Osteoblast (primary cell): ENCODE data around the gene ENKD1. TPM values are rescaled to one million over a fixed set of nuclear protein-coding genes. Genes with fewer than 3 reads are reported as not detected.
A peak's percentile ranks its signal among the peaks of the same experiment; 100 is the strongest.

Experiments used
- DNase-seq: peaks from one replicate; pipeline ENCODE4 v3.0.0; 2011; ENCODE audit warnings: low spot score, mixed read lengths; ENCODE audit not compliant: insufficient read length; ENCODE audit errors: missing footprints
- H2AFZ ChIP-seq: 2 replicates; pipeline ENCODE4 v1.6.0; 2011; ENCODE audit warnings: mild to moderate bottlenecking, low read length
- H3K27ac ChIP-seq: 2 replicates; pipeline ENCODE4 v1.5.1; 2011; ENCODE audit warnings: mild to moderate bottlenecking, low read depth, low read length, moderate library complexity
- H3K27me3 ChIP-seq: 2 replicates; pipeline ENCODE4 v1.6.0; 2012; ENCODE audit warnings: mild to moderate bottlenecking, control low read depth, inconsistent platforms, low read length, moderate library complexity; ENCODE audit not compliant: insufficient read depth
- H3K36me3 ChIP-seq: 2 replicates; pipeline ENCODE4 v1.5.1; 2011; ENCODE audit warnings: mild to moderate bottlenecking, low read length, control low read depth, moderate library complexity; ENCODE audit not compliant: insufficient read depth
- H3K4me1 ChIP-seq: 2 replicates; pipeline ENCODE4 v1.5.1; 2011; ENCODE audit warnings: mild to moderate bottlenecking, low read length, control low read depth, moderate library complexity; ENCODE audit not compliant: insufficient read depth
- H3K4me2 ChIP-seq: 2 replicates; pipeline ENCODE4 v1.6.0; 2011; ENCODE audit warnings: mild to moderate bottlenecking, low read length; ENCODE audit not compliant: insufficient read depth
- H3K4me3 ChIP-seq: fragments of 200-600 bp; sonication (generic); 3 replicates; pipeline ENCODE4 v1.5.1; 2012; ENCODE audit warnings: mild to moderate bottlenecking, low read length, inconsistent platforms; ENCODE audit not compliant: insufficient read depth
- H3K79me2 ChIP-seq: 2 replicates; pipeline ENCODE4 v1.6.0; 2012; ENCODE audit warnings: mild to moderate bottlenecking, low read length, control low read depth, inconsistent platforms; ENCODE audit not compliant: insufficient read depth
- H3K9me3 ChIP-seq: 2 replicates; pipeline ENCODE4 v1.5.1; 2011; ENCODE audit warnings: low read depth, low read length, control low read depth
- H4K20me1 ChIP-seq: 2 replicates; pipeline ENCODE4 v1.6.0; 2012; ENCODE audit warnings: mild to moderate bottlenecking, low read length, control low read depth; ENCODE audit not compliant: insufficient read depth
- total RNA-seq: library from RNA; depleted of rRNA; stranded (reverse); fragments of >200 nt; gene quantifications from 2 replicates; pipeline ENCODE4 v1.2.3, GENCODE V29; 2012
- TF ChIP-seq, protein P1 (sequence below): IDR thresholded peaks from 2 replicates; pipeline ENCODE4 v1.5.1; 2011; ENCODE audit warnings: mild to moderate bottlenecking, low read depth, low read length, moderate library complexity; ENCODE audit errors: extremely low read depth

ENKD1 gene
- total RNA-seq, 1 donor: 15.9 TPM

DNA sequence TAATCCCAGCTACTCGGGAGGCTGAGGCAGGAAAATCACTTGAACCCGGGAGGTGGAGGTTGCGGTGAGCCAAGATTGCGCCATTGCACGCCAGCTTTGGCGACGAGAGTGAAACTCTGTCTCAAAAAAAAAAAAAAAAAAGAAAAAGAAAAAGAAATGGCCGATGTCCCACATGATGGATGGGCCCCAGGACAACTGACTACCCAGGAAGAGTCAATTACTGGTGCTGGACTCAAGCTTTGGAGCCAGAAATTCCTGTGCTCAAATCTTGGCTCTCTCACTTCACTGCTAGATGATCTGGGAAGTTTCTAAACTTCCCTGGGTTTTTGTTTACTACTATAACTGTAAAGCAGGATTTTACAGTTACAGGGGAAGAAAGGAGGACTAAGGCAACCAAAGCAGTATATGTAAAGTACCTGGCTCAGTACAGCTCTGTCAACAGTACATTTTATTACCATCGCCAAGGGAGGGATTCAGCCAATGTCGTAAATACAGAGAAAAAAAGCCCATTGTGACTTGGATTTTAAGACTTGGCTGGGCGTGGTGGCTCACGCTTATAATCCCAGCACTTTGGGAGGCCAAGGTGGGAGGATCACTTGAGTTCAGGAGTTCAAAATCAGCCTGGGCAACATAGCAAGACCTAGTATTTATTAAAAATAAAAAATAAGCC, 11.9 kb upstream of the ENKD1 start:
- H3K9me3 ChIP-seq: no peaks in the 10 kb centered on the region
- peaks cover 10% of the 10 kb centered on the region for H3K36me3 ChIP-seq
- no peak overlapping the region for H2AFZ ChIP-seq
- no peaks in the 10 kb centered on the region for H3K4me1 ChIP-seq
- no peak overlapping the region for H3K4me3 ChIP-seq
- H3K27ac ChIP-seq: no peak overlapping the region
- H3K27me3 ChIP-seq: no peaks in the 10 kb centered on the region
- H4K20me1 ChIP-seq: no peaks in the 10 kb centered on the region
- H3K4me2 ChIP-seq: no peak overlapping the region
- no peaks in the 10 kb centered on the region for H3K79me2 ChIP-seq
- DNase-seq: peak; percentile 55
- TF ChIP-seq, protein P1, sequence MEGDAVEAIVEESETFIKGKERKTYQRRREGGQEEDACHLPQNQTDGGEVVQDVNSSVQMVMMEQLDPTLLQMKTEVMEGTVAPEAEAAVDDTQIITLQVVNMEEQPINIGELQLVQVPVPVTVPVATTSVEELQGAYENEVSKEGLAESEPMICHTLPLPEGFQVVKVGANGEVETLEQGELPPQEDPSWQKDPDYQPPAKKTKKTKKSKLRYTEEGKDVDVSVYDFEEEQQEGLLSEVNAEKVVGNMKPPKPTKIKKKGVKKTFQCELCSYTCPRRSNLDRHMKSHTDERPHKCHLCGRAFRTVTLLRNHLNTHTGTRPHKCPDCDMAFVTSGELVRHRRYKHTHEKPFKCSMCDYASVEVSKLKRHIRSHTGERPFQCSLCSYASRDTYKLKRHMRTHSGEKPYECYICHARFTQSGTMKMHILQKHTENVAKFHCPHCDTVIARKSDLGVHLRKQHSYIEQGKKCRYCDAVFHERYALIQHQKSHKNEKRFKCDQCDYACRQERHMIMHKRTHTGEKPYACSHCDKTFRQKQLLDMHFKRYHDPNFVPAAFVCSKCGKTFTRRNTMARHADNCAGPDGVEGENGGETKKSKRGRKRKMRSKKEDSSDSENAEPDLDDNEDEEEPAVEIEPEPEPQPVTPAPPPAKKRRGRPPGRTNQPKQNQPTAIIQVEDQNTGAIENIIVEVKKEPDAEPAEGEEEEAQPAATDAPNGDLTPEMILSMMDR: no peak

DNA sequence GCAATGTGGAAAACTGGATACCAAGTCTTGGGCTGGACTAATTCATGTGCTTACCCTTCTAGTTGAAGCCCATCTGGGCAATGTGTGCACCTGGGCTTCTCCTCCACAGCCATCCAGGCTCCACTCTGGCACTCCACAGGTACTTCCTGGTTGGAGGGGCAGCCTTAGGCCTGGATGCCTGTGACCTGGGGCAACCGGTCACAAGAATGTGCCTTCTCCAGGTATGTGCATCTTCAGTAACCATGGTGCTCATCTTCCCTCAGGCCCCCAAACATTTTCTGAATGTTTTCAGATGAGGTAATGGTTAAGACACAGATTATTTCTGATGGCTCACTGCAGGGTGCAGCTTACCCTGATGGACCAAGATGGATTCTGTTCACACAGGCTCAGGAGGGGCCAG, 11.2 kb upstream of the ENKD1 start:
- Histone ChIP-seq H3K36me3 (peaks cover 6% of the 10 kb centered on the region), H3K9me3 (no peaks in the 10 kb centered on the region), H3K27ac (no peak overlapping the region), H3K4me3 (no peak overlapping the region), H2AFZ (no peak overlapping the region), H3K79me2 (no peaks in the 10 kb centered on the region), H3K27me3 (no peaks in the 10 kb centered on the region), H3K4me2 (no peak overlapping the region), H4K20me1 (peaks cover 3% of the 10 kb centered on the region), H3K4me1 (peaks cover 5% of the 10 kb centered on the region)
- no peak for DNase-seq
- TF ChIP-seq, protein P1: no peak

DNA sequence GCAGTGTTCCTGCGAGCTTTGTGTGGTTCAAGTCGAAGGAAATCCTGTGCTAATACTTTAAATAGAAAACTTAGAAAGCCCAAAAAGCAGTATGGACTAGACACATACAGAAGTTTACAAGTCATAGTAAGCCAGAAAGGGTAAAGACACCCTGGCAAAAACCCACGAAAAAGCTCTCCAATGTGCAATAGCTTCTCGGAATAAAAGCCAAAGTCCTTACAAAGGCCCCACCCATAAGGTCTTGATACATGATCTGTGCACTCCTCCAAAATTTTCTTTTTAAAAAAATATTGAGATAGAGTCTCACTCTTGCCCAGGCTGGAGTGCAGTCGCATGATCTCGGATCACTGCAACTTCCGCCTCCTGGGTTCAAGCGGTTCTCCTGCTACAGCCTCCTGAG, 10.4 kb upstream of the ENKD1 start:
- Histone ChIP-seq H2AFZ (no peak overlapping the region), H3K4me3 (no peak overlapping the region), H4K20me1 (peaks cover 3% of the 10 kb centered on the region), H3K27me3 (no peaks in the 10 kb centered on the region), H3K4me2 (no peak overlapping the region), H3K4me1 (peaks cover 6% of the 10 kb centered on the region), H3K79me2 (no peaks in the 10 kb centered on the region), H3K9me3 (no peaks in the 10 kb centered on the region), H3K27ac (no peak overlapping the region), H3K36me3 (peaks cover 6% of the 10 kb centered on the region)
- peak; percentile 69 for DNase-seq
- TF ChIP-seq, protein P1: no peak

DNA sequence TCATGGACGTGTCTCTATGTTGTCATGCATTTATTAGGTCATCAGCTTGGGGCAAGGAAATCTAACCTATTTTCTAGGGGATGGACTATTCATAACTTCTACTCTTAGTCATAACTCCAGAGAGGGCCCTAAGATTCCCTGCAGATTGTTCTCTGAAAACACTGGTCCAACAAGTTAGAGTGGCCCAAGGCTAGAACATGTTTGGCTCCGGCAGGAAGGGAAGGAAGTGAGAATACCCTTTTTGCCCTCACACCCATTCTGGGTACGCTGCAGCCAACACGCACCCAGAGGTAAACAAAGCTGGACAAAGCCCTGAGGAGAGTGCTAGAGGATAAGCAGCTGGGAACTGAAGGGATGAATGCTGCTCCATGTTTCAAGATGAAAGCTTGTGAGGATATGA, 10.0 kb upstream of the ENKD1 start:
- Histone ChIP-seq H3K4me1 (peaks cover 6% of the 10 kb centered on the region), H3K4me2 (no peak overlapping the region), H3K4me3 (no peak overlapping the region), H3K27ac (no peak overlapping the region), H3K27me3 (no peaks in the 10 kb centered on the region), H3K36me3 (peaks cover 6% of the 10 kb centered on the region), H3K9me3 (no peaks in the 10 kb centered on the region), H3K79me2 (no peaks in the 10 kb centered on the region), H2AFZ (no peak overlapping the region), H4K20me1 (peaks cover 3% of the 10 kb centered on the region)
- DNase-seq: peak; percentile 47
- TF ChIP-seq, protein P1: no peak
